K562 (cell line): ENCODE data around the gene OR2V2. TPM values are rescaled to one million over a fixed set of nuclear protein-coding genes. Genes with fewer than 3 reads are reported as not detected.

Source experiments
- FOXJ2 ChIP-seq: fragments of 200-800 bp; sonication (Bioruptor generic); IDR thresholded peaks from 2 replicates; pipeline ENCODE4 v1.6.1; 2016; ENCODE audit warnings: missing genetic modification characterization, missing compliant biosample characterization
- HCFC1 ChIP-seq: IDR thresholded peaks from 2 replicates; pipeline ENCODE4 v1.6.1; 2012; ENCODE audit warnings: low read depth, low read length, improper control_type of control experiment
- ILF3 ChIP-seq: fragments of 450-650 bp; IDR thresholded peaks from 2 replicates; pipeline ENCODE4 v1.6.1; 2018; ENCODE audit warnings: antibody characterized with exemption, mild to moderate bottlenecking, moderate library complexity, borderline replicate concordance
- MED1 ChIP-seq: sonication (generic); formaldehyde crosslinking; IDR thresholded peaks from 2 replicates; pipeline ENCODE4 v1.8.1; 2023; ENCODE audit warnings: missing genetic modification reagents, borderline replicate concordance
- RFX7 ChIP-seq: fragments of 250-450 bp; sonication (Bioruptor Pico); IDR thresholded peaks from 2 replicates; pipeline ENCODE4 v1.5.1; 2021; ENCODE audit warnings: mild to moderate bottlenecking
- TAF7 ChIP-seq: fragments of 450-650 bp; IDR thresholded peaks from 2 replicates; pipeline ENCODE4 v1.6.1; 2016; ENCODE audit warnings: missing genetic modification characterization, missing compliant biosample characterization
- TBL1XR1 ChIP-seq, 2 experiments: IDR thresholded peaks; 2 replicates each; pipeline ENCODE4 v1.6.1; 2012; ENCODE audit warnings: improper control_type of control experiment in 2 of 2, low read length in 2 of 2, mild to moderate bottlenecking in 1 of 2
- TCF7L2 ChIP-seq: fragments of 150-350 bp; IDR thresholded peaks from 2 replicates; pipeline ENCODE4 v1.6.1; 2016; ENCODE audit warnings: low read depth, mild to moderate bottlenecking, low read length, moderate library complexity
- ZNF324 ChIP-seq: fragments of 250-450 bp; sonication (Bioruptor Pico); IDR thresholded peaks from 2 replicates; pipeline ENCODE4 v1.4.0; 2020; ENCODE audit warnings: mild to moderate bottlenecking
- ZNF586 ChIP-seq: fragments of 450-650 bp; formaldehyde crosslinking; conservative IDR thresholded peaks from 2 replicates; pipeline ENCODE4 v1.4.0; 2020; ENCODE audit warnings: mild to moderate bottlenecking, moderate library complexity
- polyA plus RNA-seq, 8 experiments: library from polyadenylated mRNA; depleted of rRNA in 4 of 8; stranded (reverse) in 5 of 8; unstranded in 3 of 8; fragments of >200 nt; fragmentation: Nextera tagmentation in 2 of 8; fragmentation: Illumina TruSeq in 1 of 8; extraction: Ambion mirVana in 2 of 8; extraction: Trizol in 1 of 8; gene quantifications; 2 replicates each; pipeline versions ENCODE4 v1.2.1 to v1.2.3, GENCODE V29; 2011 to 2014; ENCODE audit warnings: inconsistent platforms in 1 of 8, missing spikeins in 1 of 8
- total RNA-seq, 7 experiments: library from RNA; depleted of rRNA in 6 of 7; stranded (reverse); fragments of >200 nt in 6 of 7; fragmentation: Illumina TruSeq in 2 of 7; extraction: Trizol in 2 of 7; gene quantifications; 2 replicates each; pipeline versions ENCODE4 v1.2.1 to v1.2.3, GENCODE V29; 2011 to 2021; ENCODE audit warnings: low replicate concordance in 1 of 7
- TF ChIP-seq, protein P1 (sequence below), 2 experiments: fragments of 450-650 bp in 1 of 2; sonication (generic) in 1 of 2; formaldehyde crosslinking; conservative IDR thresholded peaks; 2 replicates each; pipeline versions ENCODE4 v1.4.0 to v1.8.1; 2020 to 2022; ENCODE audit warnings: mild to moderate bottlenecking in 1 of 2, missing genetic modification reagents in 1 of 2
- TF ChIP-seq, protein P2 (sequence below): fragments of 200-800 bp; sonication (Bioruptor generic); IDR thresholded peaks from 2 replicates; pipeline ENCODE4 v1.6.1; 2017; ENCODE audit warnings: missing genetic modification characterization, missing compliant biosample characterization
- TF ChIP-seq, protein P3 (sequence below): sonication (generic); formaldehyde crosslinking; IDR thresholded peaks from 2 replicates; pipeline ENCODE4 v1.8.1; 2023; ENCODE audit warnings: mild to moderate bottlenecking, missing genetic modification reagents
- TF ChIP-seq, protein P4 (sequence below): fragments of 450-650 bp; formaldehyde crosslinking; IDR thresholded peaks from 2 replicates; pipeline ENCODE4 v1.4.0; 2022; ENCODE audit warnings: missing genetic modification characterization
- TF ChIP-seq, protein P5 (sequence below): IDR thresholded peaks from 2 replicates; pipeline ENCODE4 v1.6.1; 2011; ENCODE audit warnings: borderline replicate concordance, low read depth, mild to moderate bottlenecking, moderate library complexity, low read length; ENCODE audit not compliant: insufficient read depth, poor library complexity, severe bottlenecking
- TF ChIP-seq, protein P6 (sequence below): sonication (generic); IDR thresholded peaks from 2 replicates; pipeline ENCODE4 v1.6.1; 2016

Gene OR2V2
- total and polyA plus RNA-seq, 9 of the 15 experiments (the other 6 are each of a cell fraction or from before 2014, with no cell fraction given), result 0.01 TPM; not detected in 8

DNA sequence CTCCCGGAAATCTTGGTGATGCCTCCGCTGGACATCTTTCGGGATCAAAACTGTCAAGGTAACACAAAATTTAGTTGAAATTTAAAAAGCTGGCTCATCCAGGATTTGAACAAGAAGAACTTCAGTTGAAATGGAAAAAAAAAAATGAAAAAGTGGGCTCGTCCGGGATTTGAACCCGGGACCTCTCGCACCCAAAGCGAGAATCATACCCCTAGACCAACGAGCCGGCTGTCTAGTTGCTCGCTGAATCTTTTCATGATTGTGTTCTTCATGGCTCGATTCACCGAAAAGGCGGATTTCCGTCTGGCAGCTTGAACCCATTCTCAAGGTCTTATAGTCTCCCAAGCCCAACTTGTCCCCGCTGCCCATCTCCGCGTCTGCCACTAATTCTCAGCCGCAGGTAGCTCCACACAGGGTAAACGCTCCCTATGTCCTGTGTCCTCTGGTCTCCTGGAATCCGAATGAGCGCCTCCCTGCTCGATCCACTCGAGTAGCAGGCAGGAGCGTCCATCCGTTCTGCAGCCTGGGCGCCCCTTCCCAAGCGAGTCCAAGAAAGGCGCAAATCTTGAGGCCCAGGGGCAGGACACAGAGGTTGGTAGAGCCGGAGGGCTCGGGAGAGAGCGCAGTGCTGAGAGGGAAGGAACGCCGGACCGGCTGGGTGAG lies 41.4 kb downstream of the OR2V2 start (continued):
- TF ChIP-seq TCF7L2, result no peak
- TF ChIP-seq, protein P1, sequence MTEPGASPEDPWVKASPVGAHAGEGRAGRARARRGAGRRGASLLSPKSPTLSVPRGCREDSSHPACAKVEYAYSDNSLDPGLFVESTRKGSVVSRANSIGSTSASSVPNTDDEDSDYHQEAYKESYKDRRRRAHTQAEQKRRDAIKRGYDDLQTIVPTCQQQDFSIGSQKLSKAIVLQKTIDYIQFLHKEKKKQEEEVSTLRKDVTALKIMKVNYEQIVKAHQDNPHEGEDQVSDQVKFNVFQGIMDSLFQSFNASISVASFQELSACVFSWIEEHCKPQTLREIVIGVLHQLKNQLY (CRISPR knock-in tag; conservative IDR thresholded peaks at IDR 0.05), result no peak
- TF ChIP-seq, protein P2, sequence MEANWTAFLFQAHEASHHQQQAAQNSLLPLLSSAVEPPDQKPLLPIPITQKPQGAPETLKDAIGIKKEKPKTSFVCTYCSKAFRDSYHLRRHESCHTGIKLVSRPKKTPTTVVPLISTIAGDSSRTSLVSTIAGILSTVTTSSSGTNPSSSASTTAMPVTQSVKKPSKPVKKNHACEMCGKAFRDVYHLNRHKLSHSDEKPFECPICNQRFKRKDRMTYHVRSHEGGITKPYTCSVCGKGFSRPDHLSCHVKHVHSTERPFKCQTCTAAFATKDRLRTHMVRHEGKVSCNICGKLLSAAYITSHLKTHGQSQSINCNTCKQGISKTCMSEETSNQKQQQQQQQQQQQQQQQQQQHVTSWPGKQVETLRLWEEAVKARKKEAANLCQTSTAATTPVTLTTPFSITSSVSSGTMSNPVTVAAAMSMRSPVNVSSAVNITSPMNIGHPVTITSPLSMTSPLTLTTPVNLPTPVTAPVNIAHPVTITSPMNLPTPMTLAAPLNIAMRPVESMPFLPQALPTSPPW (CRISPR knock-in tag), result no peak
- TF ChIP-seq, protein P3, sequence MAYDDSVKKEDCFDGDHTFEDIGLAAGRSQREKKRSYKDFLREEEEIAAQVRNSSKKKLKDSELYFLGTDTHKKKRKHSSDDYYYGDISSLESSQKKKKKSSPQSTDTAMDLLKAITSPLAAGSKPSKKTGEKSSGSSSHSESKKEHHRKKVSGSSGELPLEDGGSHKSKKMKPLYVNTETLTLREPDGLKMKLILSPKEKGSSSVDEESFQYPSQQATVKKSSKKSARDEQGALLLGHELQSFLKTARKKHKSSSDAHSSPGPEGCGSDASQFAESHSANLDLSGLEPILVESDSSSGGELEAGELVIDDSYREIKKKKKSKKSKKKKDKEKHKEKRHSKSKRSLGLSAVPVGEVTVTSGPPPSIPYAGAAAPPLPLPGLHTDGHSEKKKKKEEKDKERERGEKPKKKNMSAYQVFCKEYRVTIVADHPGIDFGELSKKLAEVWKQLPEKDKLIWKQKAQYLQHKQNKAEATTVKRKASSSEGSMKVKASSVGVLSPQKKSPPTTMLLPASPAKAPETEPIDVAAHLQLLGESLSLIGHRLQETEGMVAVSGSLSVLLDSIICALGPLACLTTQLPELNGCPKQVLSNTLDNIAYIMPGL (CRISPR knock-in tag), result peak; percentile 61; the same call in 1 of the 2 replicates
- TF ChIP-seq, protein P4, sequence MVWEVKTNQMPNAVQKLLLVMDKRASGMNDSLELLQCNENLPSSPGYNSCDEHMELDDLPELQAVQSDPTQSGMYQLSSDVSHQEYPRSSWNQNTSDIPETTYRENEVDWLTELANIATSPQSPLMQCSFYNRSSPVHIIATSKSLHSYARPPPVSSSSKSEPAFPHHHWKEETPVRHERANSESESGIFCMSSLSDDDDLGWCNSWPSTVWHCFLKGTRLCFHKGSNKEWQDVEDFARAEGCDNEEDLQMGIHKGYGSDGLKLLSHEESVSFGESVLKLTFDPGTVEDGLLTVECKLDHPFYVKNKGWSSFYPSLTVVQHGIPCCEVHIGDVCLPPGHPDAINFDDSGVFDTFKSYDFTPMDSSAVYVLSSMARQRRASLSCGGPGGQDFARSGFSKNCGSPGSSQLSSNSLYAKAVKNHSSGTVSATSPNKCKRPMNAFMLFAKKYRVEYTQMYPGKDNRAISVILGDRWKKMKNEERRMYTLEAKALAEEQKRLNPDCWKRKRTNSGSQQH (CRISPR knock-in tag), result no peak
- peak in 1 of 2 experiments; percentile 87; a peak in 3 of 4 replicates for TF ChIP-seq TBL1XR1 (IDR thresholded peaks at IDR 0.05; ENCODE audit: low read length in 2 of 2)
- TF ChIP-seq RFX7 (CRISPR knock-in tag), result no peak
- TF ChIP-seq ILF3, result no peak
- TF ChIP-seq TAF7 (tag), result no peak
- TF ChIP-seq ZNF324, result 0 out of 2 replicates have a peak, but pooled peaks have one; percentile 15
- TF ChIP-seq FOXJ2 (tag), result no peak
- TF ChIP-seq HCFC1, result no peak
- TF ChIP-seq, protein P5, sequence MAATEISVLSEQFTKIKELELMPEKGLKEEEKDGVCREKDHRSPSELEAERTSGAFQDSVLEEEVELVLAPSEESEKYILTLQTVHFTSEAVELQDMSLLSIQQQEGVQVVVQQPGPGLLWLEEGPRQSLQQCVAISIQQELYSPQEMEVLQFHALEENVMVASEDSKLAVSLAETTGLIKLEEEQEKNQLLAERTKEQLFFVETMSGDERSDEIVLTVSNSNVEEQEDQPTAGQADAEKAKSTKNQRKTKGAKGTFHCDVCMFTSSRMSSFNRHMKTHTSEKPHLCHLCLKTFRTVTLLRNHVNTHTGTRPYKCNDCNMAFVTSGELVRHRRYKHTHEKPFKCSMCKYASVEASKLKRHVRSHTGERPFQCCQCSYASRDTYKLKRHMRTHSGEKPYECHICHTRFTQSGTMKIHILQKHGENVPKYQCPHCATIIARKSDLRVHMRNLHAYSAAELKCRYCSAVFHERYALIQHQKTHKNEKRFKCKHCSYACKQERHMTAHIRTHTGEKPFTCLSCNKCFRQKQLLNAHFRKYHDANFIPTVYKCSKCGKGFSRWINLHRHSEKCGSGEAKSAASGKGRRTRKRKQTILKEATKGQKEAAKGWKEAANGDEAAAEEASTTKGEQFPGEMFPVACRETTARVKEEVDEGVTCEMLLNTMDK, result no peak
- no peak for TF ChIP-seq ZNF586 (CRISPR knock-in tag)
- TF ChIP-seq, protein P6, sequence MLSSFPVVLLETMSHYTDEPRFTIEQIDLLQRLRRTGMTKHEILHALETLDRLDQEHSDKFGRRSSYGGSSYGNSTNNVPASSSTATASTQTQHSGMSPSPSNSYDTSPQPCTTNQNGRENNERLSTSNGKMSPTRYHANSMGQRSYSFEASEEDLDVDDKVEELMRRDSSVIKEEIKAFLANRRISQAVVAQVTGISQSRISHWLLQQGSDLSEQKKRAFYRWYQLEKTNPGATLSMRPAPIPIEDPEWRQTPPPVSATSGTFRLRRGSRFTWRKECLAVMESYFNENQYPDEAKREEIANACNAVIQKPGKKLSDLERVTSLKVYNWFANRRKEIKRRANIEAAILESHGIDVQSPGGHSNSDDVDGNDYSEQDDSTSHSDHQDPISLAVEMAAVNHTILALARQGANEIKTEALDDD, result no peak
- TF ChIP-seq MED1 (CRISPR knock-in tag), result no peak
